H1 (cell line): ENCODE measurements around the gene MAP4. TPM values are rescaled to one million over a fixed set of nuclear protein-coding genes. Genes with fewer than 3 reads are reported as not detected.

Experiments
- CTCF ChIA-PET: fragments of 300-600 bp; sonication (Branson Sonifier 250); formaldehyde crosslinking; loops from one replicate; lab custom pipeline; 2021; ENCODE audit not compliant: partially characterized antibody; lab: Charles Lee
- POLR2A ChIA-PET: fragments of 300-600 bp; sonication (Branson Sonifier 250); formaldehyde crosslinking; loops from one replicate; lab custom pipeline; 2021; ENCODE audit warnings: inconsistent platforms; ENCODE audit not compliant: partially characterized antibody; lab: Charles Lee
- DNase-seq, 2 experiments: peaks; one replicate each; pipeline versions ENCODE4 v3.0.0 to v3.0.0-alpha.2; 2010 to 2022; ENCODE audit warnings: low spot score in 2 of 2, low read depth in 1 of 2, mixed read lengths in 1 of 2
- FAIRE-seq: peaks from 2 replicates; lab custom pipeline; 2011; peaks lifted over from hg19 to GRCh38; lab: Jason Lieb, UNC
- H2AFZ ChIP-seq: 2 replicates; pipeline ENCODE4 v1.8.1; 2012; ENCODE audit warnings: low read length, inconsistent platforms
- H2AK5ac ChIP-seq: 2 replicates; pipeline ENCODE4 v1.6.1; 2013; ENCODE audit warnings: low read depth, low read length
- H2BK120ac ChIP-seq: replicated peaks from 2 replicates; pipeline ENCODE3; 2013; ENCODE audit warnings: low read depth, low read length, inconsistent platforms
- H2BK12ac ChIP-seq: 2 replicates; pipeline ENCODE4 v1.6.1; 2013; ENCODE audit warnings: low read depth, low read length
- H2BK15ac ChIP-seq: 2 replicates; pipeline ENCODE4 v1.6.1; 2013; ENCODE audit warnings: low read length
- H2BK20ac ChIP-seq: 2 replicates; pipeline ENCODE4 v1.6.1; 2013; ENCODE audit warnings: low read length
- H2BK5ac ChIP-seq: 2 replicates; pipeline ENCODE4 v1.6.1; 2013; ENCODE audit warnings: low read depth, low read length
- H3K14ac ChIP-seq: 2 replicates; pipeline ENCODE4 v1.6.1; 2013; ENCODE audit warnings: inconsistent platforms; ENCODE audit not compliant: insufficient read length
- H3K18ac ChIP-seq: 2 replicates; pipeline ENCODE4 v1.6.1; 2013; ENCODE audit warnings: low read length; ENCODE audit errors: extremely low read depth
- H3K23ac ChIP-seq: 2 replicates; pipeline ENCODE4 v1.6.1; 2013; ENCODE audit warnings: inconsistent platforms; ENCODE audit not compliant: insufficient read length
- H3K23me2 ChIP-seq: 2 replicates; pipeline ENCODE4 v1.6.1; 2013; ENCODE audit warnings: low read depth, low read length
- H3K27ac ChIP-seq: 2 replicates; pipeline ENCODE4 v1.6.1; 2011; ENCODE audit warnings: low read depth, low read length, inconsistent platforms
- H3K27me3 ChIP-seq, 4 experiments: replicated peaks in 1 of 4; 1 replicate in 1 of 4; 2 replicates in 3 of 4; pipeline versions ENCODE4 v1.6.1 to v1.8.1; 2011 to 2013; ENCODE audit warnings: low read length in 3 of 4, mild to moderate bottlenecking in 3 of 4, inconsistent platforms in 2 of 4, mixed read lengths in 2 of 4, moderate library complexity in 1 of 4; ENCODE audit not compliant: control insufficient read depth in 3 of 4, insufficient read depth in 3 of 4; ENCODE audit errors: extremely low read depth in 1 of 4
- H3K36me3 ChIP-seq, 4 experiments: 2 replicates each; pipeline versions ENCODE4 v1.6.1 to v1.8.1; 2011 to 2013; ENCODE audit warnings: mild to moderate bottlenecking in 4 of 4, low read length in 3 of 4, moderate library complexity in 2 of 4, control low read depth in 1 of 4, inconsistent platforms in 1 of 4; ENCODE audit not compliant: insufficient read depth in 4 of 4, control insufficient read depth in 2 of 4
- H3K4ac ChIP-seq: replicated peaks from 2 replicates; pipeline ENCODE3; 2013; ENCODE audit warnings: low read length, low read depth, mixed read lengths, inconsistent platforms; ENCODE audit not compliant: insufficient read length
- H3K4me1 ChIP-seq, 4 experiments: replicated peaks in 1 of 4; 1 replicate in 1 of 4; 2 replicates in 3 of 4; pipeline versions ENCODE4 v1.6.1 to v1.8.1; 2011 to 2013; ENCODE audit warnings: low read length in 3 of 4, inconsistent platforms in 2 of 4, mixed read lengths in 1 of 4; ENCODE audit not compliant: insufficient read depth in 4 of 4, control insufficient read depth in 3 of 4
- H3K4me2 ChIP-seq, 2 experiments: 2 replicates each; pipeline versions ENCODE4 v1.6.1 to v1.8.1; 2011 to 2013; ENCODE audit warnings: low read depth in 2 of 2, low read length in 2 of 2, control low read depth in 1 of 2, inconsistent platforms in 1 of 2, mild to moderate bottlenecking in 1 of 2; ENCODE audit not compliant: insufficient read depth in 1 of 2
- H3K4me3 ChIP-seq, 4 experiments: fragments of 200-600, 300-600 bp in 1 of 4; sonication (generic), shearing (Covaris generic), sonication (Bioruptor Twin) in 1 of 4; 2 replicates each; pipeline versions ENCODE4 v1.5.1 to v1.8.1; 2011 to 2016; ENCODE audit warnings: low read length in 4 of 4, low read depth in 3 of 4, control low read depth in 2 of 4, inconsistent platforms in 2 of 4, mild to moderate bottlenecking in 2 of 4, mixed read lengths in 1 of 4, moderate library complexity in 1 of 4; ENCODE audit not compliant: insufficient read depth in 2 of 4; ENCODE audit errors: extremely low read depth in 1 of 4
- H3K56ac ChIP-seq: replicated peaks from 2 replicates; pipeline ENCODE3; 2013; ENCODE audit warnings: low read depth, mild to moderate bottlenecking, mixed read lengths, low read length, inconsistent platforms; ENCODE audit not compliant: insufficient read length
- H3K79me1 ChIP-seq: 2 replicates; pipeline ENCODE4 v1.6.1; 2013; ENCODE audit warnings: low read depth, low read length, control low read depth
- H3K79me2 ChIP-seq, 2 experiments: 2 replicates each; pipeline versions ENCODE4 v1.6.1 to v1.8.1; 2012 to 2013; ENCODE audit warnings: low read length in 2 of 2, mild to moderate bottlenecking in 2 of 2, inconsistent platforms in 1 of 2; ENCODE audit not compliant: insufficient read depth in 2 of 2, control insufficient read depth in 1 of 2
- H3K9ac ChIP-seq, 4 experiments: replicated peaks in 1 of 4; 1 replicate in 1 of 4; 2 replicates in 3 of 4; pipeline versions ENCODE4 v1.6.1 to v1.8.1; 2011 to 2013; ENCODE audit warnings: low read depth in 3 of 4, low read length in 3 of 4, control low read depth in 2 of 4, mild to moderate bottlenecking in 2 of 4, moderate library complexity in 2 of 4, inconsistent platforms in 1 of 4; ENCODE audit errors: extremely low read depth in 1 of 4
- H3K9me3 ChIP-seq, 2 experiments: 2 replicates each; pipeline versions ENCODE4 v1.6.1 to v1.8.1; 2012 to 2013; ENCODE audit warnings: mild to moderate bottlenecking in 2 of 2, moderate library complexity in 2 of 2, control low read depth in 1 of 2, inconsistent platforms in 1 of 2, low read depth in 1 of 2, low read length in 1 of 2, mixed read lengths in 1 of 2; ENCODE audit not compliant: insufficient read depth in 2 of 2
- H4K20me1 ChIP-seq, 2 experiments: replicated peaks in 1 of 2; 2 replicates each; pipeline versions ENCODE3 to v1.8.1; 2011 to 2013; ENCODE audit warnings: inconsistent platforms in 2 of 2, low read length in 2 of 2, mild to moderate bottlenecking in 1 of 2; ENCODE audit not compliant: insufficient read depth in 2 of 2, control insufficient read depth in 1 of 2
- H4K5ac ChIP-seq: 2 replicates; pipeline ENCODE4 v1.6.1; 2013; ENCODE audit warnings: low read length, low read depth, mixed read lengths, inconsistent platforms; ENCODE audit not compliant: insufficient read length
- H4K8ac ChIP-seq: 2 replicates; pipeline ENCODE4 v1.8.0; 2013; ENCODE audit warnings: mild to moderate bottlenecking, moderate library complexity, low read length, inconsistent platforms; ENCODE audit not compliant: insufficient read depth; ENCODE audit errors: extremely low read depth
- H4K91ac ChIP-seq: replicated peaks from 2 replicates; pipeline ENCODE3; 2013; ENCODE audit warnings: low read length, mixed read lengths, inconsistent platforms; ENCODE audit not compliant: insufficient read length
- ASH2L ChIP-seq: fragments of 200-600, 300-600 bp; sonication (generic); IDR thresholded peaks from one replicate; pipeline ENCODE4 v1.7.1; 2017; ENCODE audit warnings: low read length
- BACH1 ChIP-seq: IDR thresholded peaks from 2 replicates; pipeline ENCODE4 v1.6.1; 2012; ENCODE audit warnings: low read length, improper control_type of control experiment
- KDM4A ChIP-seq: IDR thresholded peaks from one replicate; pipeline ENCODE4 v1.7.1; 2012; ENCODE audit warnings: low read depth, mild to moderate bottlenecking, moderate library complexity, low read length, inconsistent platforms; ENCODE audit not compliant: severe bottlenecking
- TEAD4 ChIP-seq: IDR thresholded peaks from 2 replicates; pipeline ENCODE4 v1.6.1; 2012; ENCODE audit warnings: low read depth, low read length, inconsistent platforms, mixed read lengths
- WGBS, 2 experiments: shearing (Covaris generic) in 1 of 2; methylation state at CpG; one replicate each; pipeline versions ENCODE4 v1.1.6 to v1.1.7; 2013 to 2015; ENCODE audit warnings: low lambda C conversion rate in 2 of 2, mixed read lengths in 2 of 2, inconsistent platforms in 1 of 2, low coverage in 1 of 2, missing lambda C conversion rate in 1 of 2; ENCODE audit not compliant: insufficient replicate concordance in 2 of 2, insufficient coverage in 1 of 2, insufficient read length in 1 of 2; ENCODE audit errors: extremely low coverage in 1 of 2, missing lambda C conversion rate in 1 of 2; 5-methylcytosine and 5-hydroxymethylcytosine counted together
- polyA plus RNA-seq, 7 experiments: library from polyadenylated mRNA; depleted of rRNA in 3 of 7; stranded (reverse) in 5 of 7; unstranded in 2 of 7; fragments of >200 nt in 5 of 7; fragments of 200-250 nt in 2 of 7; gene quantifications; 1 replicate in 5 of 7; 2 replicates in 1 of 7; 4 replicates in 1 of 7; pipeline versions ENCODE4 v1.2.1 to v1.2.3, GENCODE V29; 2011 to 2013; ENCODE audit warnings: missing spikeins in 2 of 7, mixed read lengths in 2 of 7
- total RNA-seq: library from RNA; stranded (reverse); fragmentation: NEBNext Ultra II Directional; extraction: Animal tissue kit (Norgen Biotek cat#: 25700); gene quantifications from 2 replicates; pipeline ENCODE4 v1.2.1, GENCODE V29; 2021

MAP4 gene
- total and polyA plus RNA-seq, 2 of the 8 experiments (the other 6 are each of a cell fraction or from before 2014, with no cell fraction given), result 67.0 to 179 TPM

DNA sequence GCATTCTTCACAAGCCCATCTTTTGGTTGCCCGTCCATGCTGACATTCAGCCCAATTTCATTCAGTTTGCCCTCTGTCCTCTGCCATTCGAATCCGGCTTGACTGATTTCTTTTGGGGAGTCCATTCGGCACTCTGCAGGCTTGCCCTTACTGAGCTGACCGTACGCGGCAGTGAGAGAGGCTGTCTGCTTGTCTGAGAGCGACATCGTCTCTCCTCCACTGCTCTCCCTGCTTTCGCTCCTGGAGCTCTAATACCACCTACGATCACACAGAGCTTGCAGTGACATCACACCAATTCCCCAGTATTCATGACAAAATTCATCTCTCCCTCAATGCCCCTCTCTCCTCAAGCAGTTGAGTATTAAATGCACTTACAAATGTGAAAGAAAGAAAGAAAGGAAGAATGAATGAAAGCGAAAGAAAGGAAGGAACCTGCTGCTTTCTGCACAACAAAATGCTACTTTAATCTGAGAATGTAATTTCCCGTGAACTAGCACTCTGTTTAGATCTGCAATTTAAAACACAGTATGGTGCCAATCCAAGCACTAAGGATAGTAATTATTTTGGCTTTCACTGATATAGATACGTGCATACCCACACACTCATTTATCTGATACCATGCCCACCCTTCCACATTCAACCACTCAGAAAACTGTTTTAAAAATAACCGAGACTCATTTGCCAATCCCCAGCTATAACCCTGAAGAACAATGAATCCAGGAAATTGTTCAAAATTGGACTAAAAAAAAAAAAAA lies 123.8 kb downstream of the MAP4 start:
- Histone ChIP-seq H3K79me1 (no peaks in the 10 kb centered on the region), H3K27ac (no peak overlapping the region), H3K23ac (no peak overlapping the region), H3K36me3 (peaks cover 0 to 3% (median 1%) of the 10 kb centered on the region in 4 experiments; a peak in 3 of 8 replicates), H2BK20ac (no peak overlapping the region), H3K18ac (no peak overlapping the region), H3K4me3 (no peak overlapping the region), H3K4me1 (peaks cover 0 to 23% (median 17%) of the 10 kb centered on the region in 4 experiments; a peak in 6 of 7 replicates), H3K4ac (no peak overlapping the region), H2AK5ac (no peak overlapping the region), H2BK15ac (no peak overlapping the region), H2BK12ac (no peak overlapping the region), H3K56ac (no peak overlapping the region), H3K9me3 (no peaks in the 10 kb centered on the region), H4K91ac (no peak overlapping the region), H4K8ac (no peak overlapping the region), H4K20me1 (no peaks in the 10 kb centered on the region), H3K79me2 (no peaks in the 10 kb centered on the region), H3K27me3 (no peaks in the 10 kb centered on the region), H4K5ac (no peak overlapping the region), H3K9ac (no peak overlapping the region), H2BK120ac (no peak overlapping the region), H3K14ac (no peak overlapping the region), H2BK5ac (0 out of 2 replicates have a peak overlapping the region, but pooled peaks have one; percentile 3), H2AFZ (no peak overlapping the region), H3K23me2 (no peaks in the 10 kb centered on the region), H3K4me2 (peak overlapping the region in 1 of 2 experiments; percentile 16; a peak in 2 of 4 replicates)
- TF ChIP-seq ASH2L (no peak), KDM4A (no peak), BACH1 (no peak), TEAD4 (no peak)
- ChIA-PET CTCF (interaction anchor here (0.6 to 4.8 kb wide), 12 partner anchors 11 to 259 kb away, joined by 3 to 21 read pairs (median 3); no protein-coding TSS in a partner anchor), POLR2A (interaction anchor here (0.8 kb wide), 2 partner anchors 15 to 67 kb away, joined by 3 read pairs; no protein-coding TSS in a partner anchor)
- DNase-seq, result no peak
- no peak for FAIRE-seq
- WGBS, 2 experiments, result 81% methylated on average over 15 of the region's 15 CpGs; no CpG with 5 or more reads in 1 of the 2 experiments
